HepG2 (cell line): ENCODE measurements around the gene ACAP3. TPM values are rescaled to one million over a fixed set of nuclear protein-coding genes. Genes with fewer than 3 reads are reported as not detected.

ENCODE experiments used
- AGO1 ChIP-seq: fragments of 200-400 bp; formaldehyde crosslinking; IDR thresholded peaks from 2 replicates; pipeline ENCODE4 v1.6.1; 2017; ENCODE audit warnings: mild to moderate bottlenecking, low read depth, low read length, moderate library complexity; ENCODE audit not compliant: poor library complexity, severe bottlenecking
- ATF7-NPFF ChIP-seq: sonication (generic); formaldehyde crosslinking; IDR thresholded peaks from 2 replicates; pipeline ENCODE4 v1.8.1; 2023; ENCODE audit warnings: mild to moderate bottlenecking, low read depth, missing genetic modification reagents, moderate library complexity
- CREM ChIP-seq, 2 experiments: sonication (generic) in 1 of 2; formaldehyde crosslinking in 1 of 2; IDR thresholded peaks; 2 replicates each; pipeline versions ENCODE4 v1.4.0 to v1.6.1; 2016 to 2020; ENCODE audit warnings: antibody characterized with exemption in 1 of 2, mild to moderate bottlenecking in 1 of 2, missing genetic modification reagents in 1 of 2
- DMAP1 ChIP-seq: IDR thresholded peaks from 2 replicates; pipeline ENCODE4 v1.6.1; 2016
- GABPB1 ChIP-seq: IDR thresholded peaks from 2 replicates; pipeline ENCODE4 v1.6.1; 2016; ENCODE audit warnings: mild to moderate bottlenecking, missing genetic modification reagents, moderate library complexity, missing compliant biosample characterization
- HMG20A ChIP-seq: IDR thresholded peaks from 2 replicates; pipeline ENCODE4 v1.6.1; 2016; ENCODE audit warnings: borderline replicate concordance
- HMG20B ChIP-seq: conservative IDR thresholded peaks from 2 replicates; pipeline ENCODE4 v1.6.1; 2016; ENCODE audit warnings: missing genetic modification reagents, missing compliant biosample characterization
- KLF12 ChIP-seq: sonication (generic); formaldehyde crosslinking; IDR thresholded peaks from 2 replicates; pipeline ENCODE4 v1.4.0; 2020; ENCODE audit warnings: missing genetic modification reagents, borderline replicate concordance
- MYNN ChIP-seq: sonication (generic); formaldehyde crosslinking; IDR thresholded peaks from 2 replicates; pipeline ENCODE4 v1.4.0; 2020; ENCODE audit warnings: mild to moderate bottlenecking, low read depth, missing genetic modification reagents
- MZF1 ChIP-seq: sonication (generic); formaldehyde crosslinking; IDR thresholded peaks from 2 replicates; pipeline ENCODE4 v1.8.1; 2023; ENCODE audit warnings: mild to moderate bottlenecking, missing genetic modification reagents, borderline replicate concordance
- NCOR1 ChIP-seq: fragments of 200-600 bp; sonication (generic); IDR thresholded peaks from 2 replicates; pipeline ENCODE4 v1.7.0; 2017; ENCODE audit warnings: antibody characterized with exemption, low read length, borderline replicate concordance
- NONO ChIP-seq, 2 experiments: fragments of 450-650 bp in 1 of 2; sonication (generic) in 1 of 2; formaldehyde crosslinking in 1 of 2; IDR thresholded peaks in 1 of 2; conservative IDR thresholded peaks in 1 of 2; 2 replicates each; pipeline versions ENCODE4 v1.6.1 to v1.8.0; 2017 to 2022; ENCODE audit warnings: mild to moderate bottlenecking in 1 of 2, missing genetic modification reagents in 1 of 2, moderate library complexity in 1 of 2
- PHF20 ChIP-seq: sonication (generic); formaldehyde crosslinking; IDR thresholded peaks from 2 replicates; pipeline ENCODE4 v1.5.0; 2020; ENCODE audit warnings: mild to moderate bottlenecking, missing genetic modification reagents
- RBAK ChIP-seq: sonication (generic); formaldehyde crosslinking; IDR thresholded peaks from 2 replicates; pipeline ENCODE4 v1.5.1; 2020; ENCODE audit warnings: mild to moderate bottlenecking, missing genetic modification reagents
- RFXAP ChIP-seq: sonication (generic); formaldehyde crosslinking; IDR thresholded peaks from 2 replicates; pipeline ENCODE4 v1.4.0; 2020; ENCODE audit warnings: missing genetic modification reagents, borderline replicate concordance
- SMYD3 ChIP-seq: sonication (generic); formaldehyde crosslinking; IDR thresholded peaks from 2 replicates; pipeline ENCODE4 v1.8.1; 2023; ENCODE audit warnings: mild to moderate bottlenecking, missing genetic modification reagents
- SP1 ChIP-seq, 2 experiments: fragments of 450-650 bp in 1 of 2; sonication (generic) in 1 of 2; formaldehyde crosslinking in 1 of 2; IDR thresholded peaks; 2 replicates each; pipeline versions ENCODE4 v1.4.0 to v1.6.1; 2016 to 2020; ENCODE audit warnings: missing genetic modification reagents in 1 of 2
- TCF7 ChIP-seq: sonication (generic); IDR thresholded peaks from 2 replicates; pipeline ENCODE4 v1.6.1; 2016; ENCODE audit warnings: antibody characterized with exemption, low read depth
- XRCC5 ChIP-seq: fragments of 200-400 bp; formaldehyde crosslinking; optimal IDR thresholded peaks from 2 replicates; pipeline ENCODE3; 2017; ENCODE audit warnings: mild to moderate bottlenecking, low read length
- ZNF446 ChIP-seq: sonication (generic); formaldehyde crosslinking; IDR thresholded peaks from 2 replicates; pipeline ENCODE4 v1.5.0; 2020; ENCODE audit warnings: mild to moderate bottlenecking, missing genetic modification reagents
- ZNF768 ChIP-seq: sonication (generic); formaldehyde crosslinking; IDR thresholded peaks from 2 replicates; pipeline ENCODE4 v1.4.0; 2020; ENCODE audit warnings: missing genetic modification reagents
- ZSCAN9 ChIP-seq: IDR thresholded peaks from 2 replicates; pipeline ENCODE4 v1.6.1; 2016; ENCODE audit warnings: borderline replicate concordance
- polyA plus RNA-seq, 8 experiments: library from polyadenylated mRNA; depleted of rRNA in 3 of 8; stranded (reverse) in 7 of 8; unstranded in 1 of 8; fragments of >200 nt; fragmentation: Illumina TruSeq in 4 of 8; extraction: Trizol in 4 of 8; gene quantifications; 2 replicates each; pipeline versions ENCODE4 v1.2.1 to v1.2.3, GENCODE V29; 2011 to 2016; ENCODE audit warnings: low read depth in 4 of 8, missing spikeins in 1 of 8, mixed read lengths in 1 of 8; ENCODE audit not compliant: insufficient read depth in 1 of 8
- total RNA-seq, 5 experiments: library from RNA; depleted of rRNA; stranded (reverse); fragments of >200 nt; fragmentation: Illumina TruSeq; extraction: Trizol; gene quantifications; 2 replicates each; pipeline ENCODE4 v1.2.3, GENCODE V29; 2016; ENCODE audit warnings: low read depth in 1 of 5
- TF ChIP-seq, protein P1 (sequence below): sonication (generic); formaldehyde crosslinking; IDR thresholded peaks from 2 replicates; pipeline ENCODE4 v1.5.1; 2020; ENCODE audit warnings: mild to moderate bottlenecking, missing genetic modification reagents, moderate library complexity
- TF ChIP-seq, protein P2 (sequence below): IDR thresholded peaks from 2 replicates; pipeline ENCODE4 v1.6.1; 2016; ENCODE audit warnings: low read depth, borderline replicate concordance
- TF ChIP-seq, protein P3 (sequence below): sonication (generic); formaldehyde crosslinking; IDR thresholded peaks from 2 replicates; pipeline ENCODE4; 2020; ENCODE audit warnings: missing genetic modification reagents, mild to moderate bottlenecking, borderline replicate concordance

ACAP3 gene
- total and polyA plus RNA-seq, 2 of the 13 experiments (the other 11 are each of a cell fraction or from before 2014, with no cell fraction given): 29.4 to 50.8 TPM

DNA sequence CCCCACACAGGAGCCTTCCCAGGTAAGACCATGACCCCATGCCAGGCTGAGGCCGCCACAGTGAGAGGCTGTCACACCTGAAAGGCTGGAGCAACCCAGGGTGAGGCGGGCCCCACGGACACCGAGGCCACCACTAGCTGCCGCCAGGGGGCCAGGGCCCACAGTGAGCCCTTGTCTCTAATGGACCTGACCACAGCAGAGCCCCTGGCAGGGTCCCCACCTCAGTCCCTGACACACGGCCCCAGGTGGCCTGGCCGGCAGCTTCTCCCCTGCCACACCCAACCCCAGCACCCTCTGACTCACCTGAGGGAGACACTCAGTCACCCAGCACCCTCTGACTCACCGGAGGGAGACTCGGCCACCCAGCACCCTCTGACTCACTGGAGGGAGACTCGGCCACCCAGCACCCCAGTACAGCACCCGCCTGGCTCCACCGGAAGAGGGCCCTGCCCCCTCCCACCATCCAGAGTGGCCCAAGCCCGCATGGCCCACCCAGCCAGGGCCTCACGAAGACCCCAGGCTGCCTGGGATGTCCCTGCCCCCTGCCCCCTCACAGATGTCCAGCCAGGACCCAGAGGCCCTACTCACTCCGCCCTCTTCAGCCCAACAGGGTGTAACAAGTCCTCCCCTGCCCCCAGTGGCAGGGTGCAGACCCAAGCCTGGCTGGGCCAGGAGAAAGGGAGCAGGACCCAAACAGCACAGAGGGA lies 37.1 kb upstream of the ACAP3 start (continued):
- TF ChIP-seq ATF7-NPFF (CRISPR knock-in tag): no peak; the same call in 1 of the 2 replicates
- TF ChIP-seq MYNN: no peak
- TF ChIP-seq NONO (IDR thresholded peaks at IDR 0.05): no peak
- TF ChIP-seq NONO (CRISPR knock-in tag; conservative IDR thresholded peaks at IDR 0.05): peak; percentile 10; the same call in 1 of the 2 replicates
- no peak for TF ChIP-seq CREM (IDR thresholded peaks at IDR 0.05)
- TF ChIP-seq CREM (CRISPR knock-in tag; IDR thresholded peaks at IDR 0.05): no peak
- TF ChIP-seq MZF1: no peak
- no peak for TF ChIP-seq SP1 (IDR thresholded peaks at IDR 0.05)
- TF ChIP-seq SP1 (CRISPR knock-in tag; IDR thresholded peaks at IDR 0.05): peak; percentile 28; the same call in 1 of the 2 replicates
- peak; percentile 43; the same call in 1 of the 2 replicates for TF ChIP-seq GABPB1 (CRISPR knock-in tag)
- TF ChIP-seq SMYD3: no peak
- TF ChIP-seq, protein P1, sequence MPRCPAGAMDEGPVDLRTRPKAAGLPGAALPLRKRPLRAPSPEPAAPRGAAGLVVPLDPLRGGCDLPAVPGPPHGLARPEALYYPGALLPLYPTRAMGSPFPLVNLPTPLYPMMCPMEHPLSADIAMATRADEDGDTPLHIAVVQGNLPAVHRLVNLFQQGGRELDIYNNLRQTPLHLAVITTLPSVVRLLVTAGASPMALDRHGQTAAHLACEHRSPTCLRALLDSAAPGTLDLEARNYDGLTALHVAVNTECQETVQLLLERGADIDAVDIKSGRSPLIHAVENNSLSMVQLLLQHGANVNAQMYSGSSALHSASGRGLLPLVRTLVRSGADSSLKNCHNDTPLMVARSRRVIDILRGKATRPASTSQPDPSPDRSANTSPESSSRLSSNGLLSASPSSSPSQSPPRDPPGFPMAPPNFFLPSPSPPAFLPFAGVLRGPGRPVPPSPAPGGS (CRISPR knock-in tag): no peak
- TF ChIP-seq ZNF446 (CRISPR knock-in tag): 0 out of 2 replicates have a peak, but pooled peaks have one; percentile 36
- TF ChIP-seq, protein P2, sequence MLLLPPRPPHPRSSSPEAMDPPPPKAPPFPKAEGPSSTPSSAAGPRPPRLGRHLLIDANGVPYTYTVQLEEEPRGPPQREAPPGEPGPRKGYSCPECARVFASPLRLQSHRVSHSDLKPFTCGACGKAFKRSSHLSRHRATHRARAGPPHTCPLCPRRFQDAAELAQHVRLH (CRISPR knock-in tag): 0 out of 2 replicates have a peak, but pooled peaks have one; percentile 30
- TF ChIP-seq NCOR1: no peak
- TF ChIP-seq TCF7: no peak
- peak; percentile 34 for TF ChIP-seq AGO1
- no peak for TF ChIP-seq KLF12
- TF ChIP-seq PHF20 (CRISPR knock-in tag): no peak
- TF ChIP-seq, protein P3, sequence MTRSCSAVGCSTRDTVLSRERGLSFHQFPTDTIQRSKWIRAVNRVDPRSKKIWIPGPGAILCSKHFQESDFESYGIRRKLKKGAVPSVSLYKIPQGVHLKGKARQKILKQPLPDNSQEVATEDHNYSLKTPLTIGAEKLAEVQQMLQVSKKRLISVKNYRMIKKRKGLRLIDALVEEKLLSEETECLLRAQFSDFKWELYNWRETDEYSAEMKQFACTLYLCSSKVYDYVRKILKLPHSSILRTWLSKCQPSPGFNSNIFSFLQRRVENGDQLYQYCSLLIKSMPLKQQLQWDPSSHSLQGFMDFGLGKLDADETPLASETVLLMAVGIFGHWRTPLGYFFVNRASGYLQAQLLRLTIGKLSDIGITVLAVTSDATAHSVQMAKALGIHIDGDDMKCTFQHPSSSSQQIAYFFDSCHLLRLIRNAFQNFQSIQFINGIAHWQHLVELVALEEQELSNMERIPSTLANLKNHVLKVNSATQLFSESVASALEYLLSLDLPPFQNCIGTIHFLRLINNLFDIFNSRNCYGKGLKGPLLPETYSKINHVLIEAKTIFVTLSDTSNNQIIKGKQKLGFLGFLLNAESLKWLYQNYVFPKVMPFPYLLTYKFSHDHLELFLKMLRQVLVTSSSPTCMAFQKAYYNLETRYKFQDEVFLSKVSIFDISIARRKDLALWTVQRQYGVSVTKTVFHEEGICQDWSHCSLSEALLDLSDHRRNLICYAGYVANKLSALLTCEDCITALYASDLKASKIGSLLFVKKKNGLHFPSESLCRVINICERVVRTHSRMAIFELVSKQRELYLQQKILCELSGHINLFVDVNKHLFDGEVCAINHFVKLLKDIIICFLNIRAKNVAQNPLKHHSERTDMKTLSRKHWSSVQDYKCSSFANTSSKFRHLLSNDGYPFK (CRISPR knock-in tag): 0 out of 2 replicates have a peak, but pooled peaks have one; percentile 52
- TF ChIP-seq HMG20B: no peak
- TF ChIP-seq RBAK (CRISPR knock-in tag): no peak
- no peak for TF ChIP-seq HMG20A
- peak; percentile 59 for TF ChIP-seq XRCC5
- TF ChIP-seq RFXAP (CRISPR knock-in tag): no peak
- TF ChIP-seq DMAP1 (CRISPR knock-in tag): no peak
- 0 out of 2 replicates have a peak, but pooled peaks have one; percentile 32 for TF ChIP-seq ZSCAN9 (CRISPR knock-in tag)
- no peak for TF ChIP-seq ZNF768 (CRISPR knock-in tag)
